Psoas muscle (tissue), 8 donors: Measurements from ENCODE around the gene SEBOX. TPM values are rescaled to one million over a fixed set of nuclear protein-coding genes. Genes with fewer than 3 reads are reported as not detected.
A peak's percentile ranks its signal among the peaks of the same experiment; 100 is the strongest.

Experiments used
- ATAC-seq, 4 donors: fragments of 200-7000 bp; cut with Tn5 transposase; one replicate each; pipeline ENCODE4 v1.9.1; 2020; ENCODE audit warnings: moderate library complexity in 3 of 4, mild to moderate bottlenecking in 2 of 4
- DNase-seq, 2 donors: peaks; one replicate each; pipeline ENCODE4 v3.0.0-alpha.2; 2020
- H3K27ac ChIP-seq: fragments of 200-600 bp; one replicate; pipeline ENCODE4 v1.8.0; 2022
- H3K27me3 ChIP-seq, 3 donors: fragments of 200-600 bp in 1 of 3; one replicate each; pipeline versions ENCODE4 v1.6.1 to v1.8.0; 2013 to 2022; ENCODE audit warnings: low read length in 2 of 3, mild to moderate bottlenecking in 2 of 3, moderate library complexity in 1 of 3; ENCODE audit not compliant: insufficient read depth in 3 of 3
- H3K36me3 ChIP-seq, 2 donors: fragments of 200-600 bp in 1 of 2; one replicate each; pipeline versions ENCODE4 v1.6.1 to v1.8.0; 2013 to 2022; ENCODE audit warnings: low read depth in 1 of 2, mild to moderate bottlenecking in 1 of 2, moderate library complexity in 1 of 2; ENCODE audit not compliant: insufficient read depth in 1 of 2
- H3K4me1 ChIP-seq: fragments of 200-600 bp; one replicate; pipeline ENCODE4 v1.8.0; 2022
- H3K4me3 ChIP-seq: fragments of 200-600 bp; one replicate; pipeline ENCODE4 v1.8.0; 2022; ENCODE audit warnings: mild to moderate bottlenecking
- H3K9me3 ChIP-seq: fragments of 200-600 bp; one replicate; pipeline ENCODE4 v1.8.0; 2022
- CTCF ChIP-seq: fragments of 200-600 bp; IDR thresholded peaks from one replicate; pipeline ENCODE4 v1.8.0; 2022; ENCODE audit warnings: antibody characterized with exemption
- WGBS, 3 donors: extraction: QIAGEN DNeasy Blood & Tissue Kit; methylation state at CpG; one replicate each; pipeline versions ENCODE4 v1.1.6 to v1.1.7; 2013; 5-methylcytosine and 5-hydroxymethylcytosine counted together
- intact Hi-C, 2 donors: fragments of 100-400 bp; cut with DNase I; formaldehyde crosslinking; loops; one replicate each; pipeline versions ENCODE4 v1.11.0 to v1.14.2; 2022
- polyA plus RNA-seq, 3 donors: library from polyadenylated mRNA; stranded (reverse); fragments of 200-250 nt; gene quantifications; one replicate each; pipeline ENCODE4 v1.2.3, GENCODE V29; 2013
- total RNA-seq, 4 donors: library from RNA; stranded (reverse); fragmentation: NEBNext Ultra II Directional in 2 of 4; extraction: Animal tissue kit (Norgen Biotek cat#: 25700) in 2 of 4; gene quantifications; one replicate each; pipeline versions ENCODE4 v1.2.1 to v1.2.4, GENCODE V29; 2021 to 2023
- donor health status: healthy with polysubstance abuse.
- donor health status: DM: no; HTN: no; CAD: no; lungs with moderate emphysema.
- donor health status: Bipolar disorder and iron deficiency.
- donor health status: healthy.
- donor health status: DM: yes; HTN: yes; CAD: no.
- donor health status: DM: no; HTN: no; CAD: no.
- donor health status: DM: no; HTN: no; CAD: no.
- donor health status: DM: yes; HTN: yes; CAD: no.

Gene SEBOX
- total and polyA plus RNA-seq, 7 donors, result not detected

- no peaks in the 10 kb centered on the region for H3K9me3 ChIP-seq
- intact Hi-C loops, result loop anchor here in 1 of 2 donors (10.0 kb wide), 1 partner anchor 889 kb away; the partner anchor contains the start of gene KSR1
- DNase-seq (no peak), ATAC-seq (no peak)
- no peak overlapping the region for H3K4me3 ChIP-seq
- H3K4me1 ChIP-seq, result no peaks in the 10 kb centered on the region
- H3K36me3 ChIP-seq, result peaks cover 12 to 98% of the 10 kb centered on the region in 2 donors
- no peak for TF ChIP-seq CTCF
- H3K27me3 ChIP-seq, result no peaks in the 10 kb centered on the region
- 74 to 80% (median 78%) methylated on average over 9 of the region's 9 CpGs for WGBS, 3 donors
- peak overlapping the region; percentile 41 for H3K27ac ChIP-seq
Observed at GRCh38 chr17:28344011-28344410, 21.0 kb downstream of the SEBOX start.

- intact Hi-C loops, result loop anchor here in 1 of 2 donors (10.0 kb wide), 1 partner anchor 889 kb away; the partner anchor contains the start of gene KSR1
- WGBS, 3 donors, result 34 to 46% (median 36%) methylated on average over 10 of the region's 10 CpGs
- Histone ChIP-seq H3K27ac (peak overlapping the region; percentile 41), H3K4me1 (no peaks in the 10 kb centered on the region), H3K9me3 (no peaks in the 10 kb centered on the region), H3K27me3 (no peaks in the 10 kb centered on the region), H3K36me3 (peaks cover 7 to 93% of the 10 kb centered on the region in 2 donors), H3K4me3 (no peak overlapping the region)
- TF ChIP-seq CTCF, result no peak
- ATAC-seq (peak; percentile 31 to 69 (median 52)), DNase-seq (no peak)
Observed at GRCh38 chr17:28343491-28343932, 21.5 kb downstream of the SEBOX start.

- intact Hi-C loops, result loop anchor here in 1 of 2 donors (10.0 kb wide), 1 partner anchor 888 kb away; the partner anchor contains the start of gene KSR1
- peaks cover 9% of the 10 kb centered on the region for H3K4me1 ChIP-seq
Observed at GRCh38 chr17:28342313-28342712, 22.7 kb downstream of the SEBOX start.

GRCh38 chr17:28341516-28341915, 23.5 kb downstream of the SEBOX start:
- Histone ChIP-seq H3K9me3 (no peaks in the 10 kb centered on the region), H3K4me1 (peaks cover 16% of the 10 kb centered on the region), H3K27ac (no peak overlapping the region), H3K4me3 (no peak overlapping the region), H3K27me3 (no peaks in the 10 kb centered on the region), H3K36me3 (peaks cover 7 to 73% of the 10 kb centered on the region in 2 donors)
- DNase-seq, result no peak
- 89 to 91% (median 89%) methylated on average over 11 of the region's 11 CpGs for WGBS, 3 donors
- intact Hi-C loops, result loop anchor here in 1 of 2 donors (10.0 kb wide), 1 partner anchor 887 kb away; the partner anchor contains the start of gene KSR1
- no peak for ATAC-seq
- TF ChIP-seq CTCF, result no peak

More at GRCh38 chr17:28342313-28342712, 22.7 kb downstream of the SEBOX start:
- DNase-seq, result no peak
- Histone ChIP-seq H3K27me3 (no peaks in the 10 kb centered on the region), H3K9me3 (no peaks in the 10 kb centered on the region), H3K36me3 (peaks cover 7 to 81% of the 10 kb centered on the region in 2 donors), H3K27ac (no peak overlapping the region), H3K4me3 (no peak overlapping the region)
- 85 to 86% (median 86%) methylated on average over 14 of the region's 14 CpGs for whole genome bisulfite sequencing, 3 donors
- TF ChIP-seq CTCF, result no peak
- no peak for ATAC-seq

GRCh38 chr17:28340374-28340773, 24.6 kb downstream of the SEBOX start:
- Histone ChIP-seq H3K27me3 (no peaks in the 10 kb centered on the region), H3K4me1 (peaks cover 20% of the 10 kb centered on the region)

More at GRCh38 chr17:28340374-28340773, 24.6 kb downstream of the SEBOX start:
- WGBS, 3 donors, result 89 to 90% (median 90%) methylated on average over 6 of the region's 6 CpGs
- H3K4me3 ChIP-seq, result no peak overlapping the region
- DNase-seq (no peak), ATAC-seq (no peak)
- no peak overlapping the region for H3K27ac ChIP-seq
- H3K9me3 ChIP-seq, result no peaks in the 10 kb centered on the region
- no peak for TF ChIP-seq CTCF
- intact Hi-C loops, result loop anchor here in 1 of 2 donors (10.0 kb wide), 1 partner anchor 886 kb away; the partner anchor contains the start of gene KSR1
- peaks cover 7 to 61% of the 10 kb centered on the region in 2 donors for H3K36me3 ChIP-seq
